Stimulated activated CD4-positive, alpha-beta T cell treated with anti-CD3 and anti-CD28 coated beads, Interleukin-15, amount 100 ng/mL, for 24 hours (primary cell): ENCODE results near the gene CBLB.

Experiments used
- DNase-seq: peaks from one replicate; pipeline ENCODE4 v3.0.0-alpha.2; 2020

Gene CBLB

DNA sequence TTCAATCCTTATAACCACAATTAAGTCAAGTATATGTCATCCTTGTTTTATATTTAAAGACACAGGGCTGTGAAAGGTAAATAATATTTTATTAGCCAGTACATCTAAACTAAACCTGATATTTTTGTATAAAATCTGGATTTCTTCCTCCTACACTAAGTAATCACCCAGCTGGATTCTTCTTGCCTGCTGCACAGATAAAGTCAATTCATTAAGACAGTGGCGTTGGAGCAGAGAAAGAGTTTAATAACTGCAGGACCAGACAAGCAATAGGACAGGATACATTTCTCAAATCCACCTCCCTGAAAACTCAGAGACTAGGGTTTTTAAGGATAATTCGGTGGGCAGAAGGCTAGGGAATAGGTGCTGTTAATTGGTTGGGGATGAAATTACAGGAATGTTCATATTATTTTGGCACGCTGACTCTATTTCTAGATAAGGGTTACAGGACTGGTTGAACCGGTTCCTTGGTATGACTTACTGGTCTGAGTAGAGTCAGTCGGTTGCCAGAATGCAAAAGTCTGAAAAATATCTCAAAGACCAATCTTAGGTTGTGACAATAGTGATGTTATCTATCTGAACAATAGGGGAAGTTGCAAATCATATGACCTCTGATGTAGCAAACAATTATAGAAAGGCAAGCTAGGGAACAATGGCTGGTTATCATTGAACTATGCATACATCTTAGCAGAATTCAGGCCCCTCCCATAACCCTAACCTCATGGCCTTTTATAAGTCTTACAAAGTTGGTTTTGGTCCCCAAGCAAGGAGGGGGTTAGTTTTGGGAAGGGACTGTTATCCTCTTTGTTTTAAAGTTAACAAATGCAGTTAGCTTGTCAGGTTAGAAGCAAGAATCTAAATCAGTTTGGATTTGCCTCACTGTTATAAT is 257.3 kb downstream of the CBLB start:
- DNase-seq, result no peak

DNA sequence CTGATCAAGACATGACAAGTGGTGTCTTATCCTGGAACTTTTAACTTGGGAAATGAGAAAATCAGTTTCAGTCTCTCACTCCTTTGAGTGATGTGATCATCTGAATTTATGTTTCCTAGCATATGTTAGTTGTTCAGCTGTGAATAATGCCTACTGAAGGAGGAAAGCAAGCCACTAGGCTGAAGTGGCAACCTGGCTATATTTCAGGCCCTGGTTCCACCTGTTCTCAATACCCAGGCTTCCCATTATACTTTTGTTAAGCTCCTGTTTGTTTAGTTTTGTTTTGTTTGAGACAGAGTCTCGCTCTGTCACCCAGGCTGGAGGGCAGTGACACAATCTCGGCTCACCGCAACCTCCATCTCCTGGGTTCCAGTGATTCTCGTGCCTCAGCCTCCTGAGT is 258.3 kb downstream of the CBLB start:
- no peak for DNase-seq

DNA sequence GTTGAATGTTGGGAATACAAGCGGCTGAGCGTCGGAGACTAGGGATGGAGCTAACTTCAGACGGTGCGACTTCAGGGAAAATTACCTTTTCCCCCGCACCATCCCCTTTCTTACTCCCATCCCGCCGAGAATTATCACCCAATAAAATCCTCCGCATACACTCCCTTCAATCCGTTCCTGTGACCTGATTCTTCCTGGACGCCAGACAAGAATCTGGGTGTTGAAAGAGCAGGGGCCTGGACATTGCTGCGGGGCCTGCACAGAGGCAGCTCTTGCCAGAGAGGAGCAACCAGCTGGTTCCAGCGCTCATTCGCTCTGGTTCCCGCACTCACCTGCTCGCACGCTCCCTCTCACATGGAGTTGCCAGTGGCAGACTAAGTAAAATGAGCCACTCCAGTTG is 260.2 kb downstream of the CBLB start:
- no peak for DNase-seq

DNA sequence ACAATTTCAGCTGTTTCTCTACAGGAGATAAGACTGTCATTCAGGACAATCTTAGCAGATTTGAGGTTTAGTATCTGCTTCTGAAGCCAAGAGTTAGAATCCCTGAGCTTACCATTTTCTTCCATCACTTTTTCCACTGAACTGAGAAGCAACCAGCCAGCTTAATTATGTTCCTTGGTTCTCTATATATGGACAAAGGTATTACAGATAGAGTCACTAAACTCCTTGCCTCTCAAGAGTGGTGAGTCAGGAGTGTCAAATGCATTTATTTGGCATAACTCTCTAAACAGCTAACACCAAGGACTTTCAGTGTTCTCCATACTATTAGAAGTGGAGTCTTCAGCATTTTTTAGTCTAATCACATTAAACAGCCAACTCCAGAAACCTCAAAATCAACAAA is 262.8 kb downstream of the CBLB start:
- DNase-seq, result no peak
